H1 (cell line): ENCODE data around the gene THG1L. TPM values are rescaled to one million over a fixed set of nuclear protein-coding genes. Genes with fewer than 3 reads are reported as not detected.
A peak's percentile ranks its signal among the peaks of the same experiment; 100 is the strongest.

Experiments
- ASH2L ChIP-seq: fragments of 200-600, 300-600 bp; sonication (generic); IDR thresholded peaks from one replicate; pipeline ENCODE4 v1.7.1; 2017; ENCODE audit warnings: low read length
- BACH1 ChIP-seq: IDR thresholded peaks from 2 replicates; pipeline ENCODE4 v1.6.1; 2012; ENCODE audit warnings: low read length, improper control_type of control experiment
- CBX8 ChIP-seq: fragments of 300-800, 300-1000 bp; sonication (generic); IDR thresholded peaks from 2 replicates; pipeline ENCODE4 v1.7.1; 2016; ENCODE audit warnings: low read depth, low read length, borderline replicate concordance
- E2F6 ChIP-seq: IDR thresholded peaks from 2 replicates; pipeline ENCODE4 v1.6.1; 2012; ENCODE audit warnings: inconsistent platforms
- EGR1 ChIP-seq: IDR thresholded peaks from 2 replicates; pipeline ENCODE4 v1.6.1; 2011; ENCODE audit warnings: low read depth, low read length, borderline replicate concordance
- EP300 ChIP-seq, 2 experiments: IDR thresholded peaks; 1 replicate in 1 of 2; 2 replicates in 1 of 2; pipeline ENCODE4 v1.6.1; 2011 to 2012; ENCODE audit warnings: low read depth in 2 of 2, low read length in 2 of 2, mild to moderate bottlenecking in 2 of 2, borderline replicate concordance in 1 of 2, inconsistent platforms in 1 of 2, moderate library complexity in 1 of 2
- GABPA ChIP-seq: IDR thresholded peaks from 2 replicates; pipeline ENCODE4 v1.6.1; 2011; ENCODE audit warnings: mild to moderate bottlenecking, low read length, moderate library complexity, borderline replicate concordance; ENCODE audit not compliant: insufficient read depth
- KDM5A ChIP-seq: fragments of 200-600 bp; IDR thresholded peaks from 2 replicates; pipeline ENCODE4 v1.7.1; 2012; ENCODE audit warnings: mild to moderate bottlenecking, low read length, inconsistent platforms, mixed read lengths
- MAFK ChIP-seq: IDR thresholded peaks from 2 replicates; pipeline ENCODE4 v1.6.1; 2012; ENCODE audit warnings: low read depth, mild to moderate bottlenecking, improper control_type of control experiment, low read length
- NRF1 ChIP-seq: IDR thresholded peaks from 2 replicates; pipeline ENCODE4 v1.6.1; 2011; ENCODE audit warnings: mild to moderate bottlenecking, low read depth, low read length, improper control_type of control experiment
- RAD21 ChIP-seq, 2 experiments: IDR thresholded peaks in 1 of 2; conservative IDR thresholded peaks in 1 of 2; 2 replicates each; pipeline ENCODE4 v1.6.1; 2011; ENCODE audit warnings: low read depth in 2 of 2, low read length in 2 of 2, improper control_type of control experiment in 1 of 2, inconsistent platforms in 1 of 2, mild to moderate bottlenecking in 1 of 2, moderate library complexity in 1 of 2
- RBBP5 ChIP-seq: IDR thresholded peaks from 2 replicates; pipeline ENCODE4 v1.7.1; 2012; ENCODE audit warnings: low read depth, mild to moderate bottlenecking, inconsistent platforms, low read length, moderate library complexity, borderline replicate concordance
- RXRA ChIP-seq: IDR thresholded peaks from 2 replicates; pipeline ENCODE4 v1.6.1; 2011; ENCODE audit warnings: low read depth, mild to moderate bottlenecking, low read length, moderate library complexity; ENCODE audit not compliant: insufficient read depth
- SAP30 ChIP-seq: fragments of 300-600 bp; sonication (generic); IDR thresholded peaks from 2 replicates; pipeline ENCODE4 v1.7.1; 2012; ENCODE audit warnings: low read length, moderate library complexity, mild to moderate bottlenecking, inconsistent platforms; ENCODE audit not compliant: insufficient read depth, insufficient replicate concordance
- SIN3A ChIP-seq, 2 experiments: IDR thresholded peaks in 1 of 2; conservative IDR thresholded peaks in 1 of 2; 2 replicates each; pipeline ENCODE4 v1.6.1; 2011 to 2012; ENCODE audit warnings: low read length in 2 of 2, improper control_type of control experiment in 1 of 2, low read depth in 1 of 2, mild to moderate bottlenecking in 1 of 2
- SRF ChIP-seq: IDR thresholded peaks from 2 replicates; pipeline ENCODE4 v1.6.1; 2011; ENCODE audit warnings: mild to moderate bottlenecking, low read depth, low read length, moderate library complexity
- TAF1 ChIP-seq: IDR thresholded peaks from 2 replicates; pipeline ENCODE4 v1.6.1; 2011; ENCODE audit warnings: mild to moderate bottlenecking, low read depth, low read length
- TBP ChIP-seq: IDR thresholded peaks from 2 replicates; pipeline ENCODE4 v1.6.1; 2011; ENCODE audit warnings: low read depth, low read length, improper control_type of control experiment
- YY1 ChIP-seq: IDR thresholded peaks from 2 replicates; pipeline ENCODE4 v1.6.1; 2011; ENCODE audit warnings: low read depth, mild to moderate bottlenecking, low read length
- ZNF274 ChIP-seq: IDR thresholded peaks from 2 replicates; pipeline ENCODE4 v1.7.0; 2012; ENCODE audit warnings: low read length, borderline replicate concordance; ENCODE audit errors: extremely low read depth
- polyA plus RNA-seq, 7 experiments: library from polyadenylated mRNA; depleted of rRNA in 3 of 7; stranded (reverse) in 5 of 7; unstranded in 2 of 7; fragments of >200 nt in 5 of 7; fragments of 200-250 nt in 2 of 7; gene quantifications; 1 replicate in 5 of 7; 2 replicates in 1 of 7; 4 replicates in 1 of 7; pipeline versions ENCODE4 v1.2.1 to v1.2.3, GENCODE V29; 2011 to 2013; ENCODE audit warnings: missing spikeins in 2 of 7, mixed read lengths in 2 of 7
- total RNA-seq: library from RNA; stranded (reverse); fragmentation: NEBNext Ultra II Directional; extraction: Animal tissue kit (Norgen Biotek cat#: 25700); gene quantifications from 2 replicates; pipeline ENCODE4 v1.2.1, GENCODE V29; 2021
- TF ChIP-seq, protein P1 (sequence below): IDR thresholded peaks from 2 replicates; pipeline ENCODE4 v1.6.1; 2011; ENCODE audit warnings: low read length, improper control_type of control experiment

Gene THG1L
- total and polyA plus RNA-seq, 2 of the 8 experiments (the other 6 are each of a cell fraction or from before 2014, with no cell fraction given) = 8.1 to 12.4 TPM

GRCh38 chr5:157744051-157745011, 13.1 kb downstream of the THG1L start (continued):
- TF ChIP-seq, protein P1, sequence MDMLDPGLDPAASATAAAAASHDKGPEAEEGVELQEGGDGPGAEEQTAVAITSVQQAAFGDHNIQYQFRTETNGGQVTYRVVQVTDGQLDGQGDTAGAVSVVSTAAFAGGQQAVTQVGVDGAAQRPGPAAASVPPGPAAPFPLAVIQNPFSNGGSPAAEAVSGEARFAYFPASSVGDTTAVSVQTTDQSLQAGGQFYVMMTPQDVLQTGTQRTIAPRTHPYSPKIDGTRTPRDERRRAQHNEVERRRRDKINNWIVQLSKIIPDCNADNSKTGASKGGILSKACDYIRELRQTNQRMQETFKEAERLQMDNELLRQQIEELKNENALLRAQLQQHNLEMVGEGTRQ = no peak
- TF ChIP-seq RXRA = no peak
- peak; percentile 50; the same call in 1 of the 2 replicates for TF ChIP-seq RBBP5
- no peak for TF ChIP-seq SRF
- TF ChIP-seq TAF1 = no peak
- TF ChIP-seq ASH2L = no peak
- TF ChIP-seq NRF1 = no peak
- TF ChIP-seq GABPA = no peak
- no peak for TF ChIP-seq BACH1
- no peak for TF ChIP-seq TBP
- no peak for TF ChIP-seq EGR1
- TF ChIP-seq YY1 = no peak
- no peak for TF ChIP-seq ZNF274
- no peak for TF ChIP-seq SAP30
- TF ChIP-seq E2F6 = 0 out of 2 replicates have a peak, but pooled peaks have one; percentile 8
- TF ChIP-seq SIN3A (conservative IDR thresholded peaks at IDR 0.05 in 1 of 2, IDR thresholded peaks at IDR 0.05 in 1 of 2; ENCODE audit: low read depth in 1 of 2, low read length in 2 of 2) = no peak
- TF ChIP-seq CBX8 = no peak
- TF ChIP-seq MAFK = no peak
- TF ChIP-seq KDM5A = no peak
- no peak for TF ChIP-seq EP300 (IDR thresholded peaks at IDR 0.05; ENCODE audit: borderline replicate concordance in 1 of 2, low read depth in 2 of 2, low read length in 2 of 2)
- no peak for TF ChIP-seq RAD21 (IDR thresholded peaks at IDR 0.05 in 1 of 2, conservative IDR thresholded peaks at IDR 0.05 in 1 of 2; ENCODE audit: low read depth in 2 of 2, low read length in 2 of 2)
